Ishikawa (cell line): ENCODE measurements around the gene MAB21L1.

ENCODE experiments used
- CEBPB ChIP-seq: IDR thresholded peaks from 2 replicates; pipeline ENCODE4 v1.6.1; 2012
- CREB1 ChIP-seq: IDR thresholded peaks from 2 replicates; pipeline ENCODE4 v1.6.1; 2012; ENCODE audit warnings: low read depth
- EGR1 ChIP-seq: IDR thresholded peaks from 2 replicates; pipeline ENCODE4 v1.6.1; 2012
- EP300 ChIP-seq: IDR thresholded peaks from 2 replicates; pipeline ENCODE4 v1.6.1; 2012; ENCODE audit warnings: borderline replicate concordance
- FOXM1 ChIP-seq: IDR thresholded peaks from 2 replicates; pipeline ENCODE4 v1.6.1; 2012; ENCODE audit warnings: low read depth, borderline replicate concordance
- MAX ChIP-seq: IDR thresholded peaks from 2 replicates; pipeline ENCODE4 v1.6.1; 2012
- NFIC ChIP-seq: IDR thresholded peaks from 2 replicates; pipeline ENCODE4 v1.6.1; 2012
- RAD21 ChIP-seq: IDR thresholded peaks from 2 replicates; pipeline ENCODE4 v1.6.1; 2012; ENCODE audit warnings: low read depth
- REST ChIP-seq: IDR thresholded peaks from 2 replicates; pipeline ENCODE4 v1.6.1; 2012; ENCODE audit warnings: low read depth, mild to moderate bottlenecking
- TAF1 ChIP-seq: IDR thresholded peaks from 2 replicates; pipeline ENCODE4 v1.6.1; 2012; ENCODE audit warnings: low read depth, mild to moderate bottlenecking
- TCF12 ChIP-seq: IDR thresholded peaks from 2 replicates; pipeline ENCODE4 v1.6.1; 2012; ENCODE audit warnings: low read depth
- TEAD4 ChIP-seq: IDR thresholded peaks from 2 replicates; pipeline ENCODE4 v1.6.1; 2012
- USF1 ChIP-seq: IDR thresholded peaks from 2 replicates; pipeline ENCODE4 v1.6.1; 2012
- YY1 ChIP-seq: IDR thresholded peaks from 2 replicates; pipeline ENCODE4 v1.6.1; 2012; ENCODE audit warnings: low read depth
- ZBTB7A ChIP-seq: IDR thresholded peaks from 2 replicates; pipeline ENCODE4 v1.6.1; 2012; ENCODE audit warnings: low read depth

The MAB21L1 gene

GRCh38 chr13:35514801-35515502 lies 38.5 kb upstream of the MAB21L1 start:
- no peak for TF ChIP-seq ZBTB7A

- TF ChIP-seq NFIC (no peak), EP300 (no peak), FOXM1 (no peak), REST (no peak), CEBPB (no peak), EGR1 (no peak), TAF1 (no peak), USF1 (no peak), YY1 (no peak), ZBTB7A (no peak), MAX (no peak), RAD21 (no peak), CREB1 (no peak), TEAD4 (no peak), TCF12 (no peak)
Observed at GRCh38 chr13:35514061-35514477, 37.6 kb upstream of the MAB21L1 start.

- TF ChIP-seq REST (no peak), RAD21 (no peak), CREB1 (no peak), TCF12 (no peak)
Observed at GRCh38 chr13:35512271-35512920, 35.9 kb upstream of the MAB21L1 start.

GRCh38 chr13:35502456-35502855 lies 26.0 kb upstream of the MAB21L1 start:
- TF ChIP-seq EP300 (no peak), CREB1 (no peak), TCF12 (no peak), RAD21 (no peak), CEBPB (no peak), TAF1 (no peak), ZBTB7A (no peak)

- TF ChIP-seq MAX (no peak), ZBTB7A (no peak), FOXM1 (no peak), TCF12 (no peak), RAD21 (no peak), USF1 (no peak), CEBPB (no peak), TAF1 (no peak), EP300 (no peak)
Observed at GRCh38 chr13:35501661-35502235, 25.3 kb upstream of the MAB21L1 start.

- no peak for TF ChIP-seq RAD21
- no peak for TF ChIP-seq USF1
Observed at GRCh38 chr13:35500144-35500543, 23.7 kb upstream of the MAB21L1 start.
